K562 (cell line): ENCODE measurements around the gene MOB1B. TPM values are rescaled to one million over a fixed set of nuclear protein-coding genes. Genes with fewer than 3 reads are reported as not detected.

Experiments used
- CREB3L1 ChIP-seq: fragments of 450-650 bp; IDR thresholded peaks from 2 replicates; pipeline ENCODE4 v1.6.1; 2014; ENCODE audit warnings: low read depth, mild to moderate bottlenecking, moderate library complexity, borderline replicate concordance
- EHMT2 ChIP-seq: fragments of 450-650 bp; IDR thresholded peaks from 2 replicates; pipeline ENCODE4 v1.6.1; 2018; ENCODE audit warnings: antibody characterized with exemption
- ETS2 ChIP-seq: IDR thresholded peaks from 2 replicates; pipeline ENCODE4 v1.6.1; 2016; ENCODE audit warnings: borderline replicate concordance, missing genetic modification characterization, mild to moderate bottlenecking, moderate library complexity, missing compliant biosample characterization; ENCODE audit not compliant: poor library complexity, severe bottlenecking
- ETV6 ChIP-seq, 3 experiments: fragments of 150-350 bp in 1 of 3; sonication (generic) in 1 of 3; formaldehyde crosslinking in 1 of 3; IDR thresholded peaks; 2 replicates each; pipeline versions ENCODE4 v1.6.1 to v1.8.0; 2014 to 2022; ENCODE audit warnings: borderline replicate concordance in 2 of 3, low read depth in 2 of 3, antibody characterized with exemption in 1 of 3, low read length in 1 of 3, mild to moderate bottlenecking in 1 of 3, missing genetic modification reagents in 1 of 3
- FOXJ3 ChIP-seq: sonication (generic); formaldehyde crosslinking; IDR thresholded peaks from 2 replicates; pipeline ENCODE4 v1.4.0; 2020; ENCODE audit warnings: mild to moderate bottlenecking, missing genetic modification reagents
- MCM3 ChIP-seq: fragments of 450-650 bp; IDR thresholded peaks from 2 replicates; pipeline ENCODE4 v1.6.1; 2016
- PHB2 ChIP-seq: fragments of 450-650 bp; IDR thresholded peaks from 2 replicates; pipeline ENCODE4 v1.6.1; 2017; ENCODE audit warnings: low read depth
- RFX1 ChIP-seq: fragments of 450-650 bp; IDR thresholded peaks from 2 replicates; pipeline ENCODE4 v1.6.1; 2016; ENCODE audit warnings: mild to moderate bottlenecking, moderate library complexity
- SAFB ChIP-seq: fragments of 200-400 bp; formaldehyde crosslinking; IDR thresholded peaks from 2 replicates; pipeline ENCODE4 v1.6.1; 2017; ENCODE audit warnings: low read depth, low read length, borderline replicate concordance
- SMAD4 ChIP-seq: fragments of 250-450 bp; sonication (Bioruptor Pico); conservative IDR thresholded peaks from 2 replicates; pipeline ENCODE4 v1.8.0; 2021; ENCODE audit warnings: inconsistent platforms, mild to moderate bottlenecking, moderate library complexity
- STAG1 ChIP-seq: sonication (generic); formaldehyde crosslinking; IDR thresholded peaks from 2 replicates; pipeline ENCODE4 v1.5.0; 2020; ENCODE audit warnings: missing genetic modification reagents, borderline replicate concordance
- TRIM24 ChIP-seq, 2 experiments: fragments of 450-650 bp; IDR thresholded peaks; 2 replicates each; pipeline ENCODE4 v1.6.1; 2016
- ZHX1 ChIP-seq: fragments of 150-350 bp; conservative IDR thresholded peaks from 2 replicates; pipeline ENCODE4 v1.6.1; 2014; ENCODE audit warnings: low read length
- ZNF165 ChIP-seq: fragments of 250-450 bp; sonication (Bioruptor Pico); IDR thresholded peaks from 2 replicates; pipeline ENCODE4 v1.4.0; 2020; ENCODE audit warnings: borderline replicate concordance
- ZNF175 ChIP-seq: fragments of 200-800 bp; sonication (Bioruptor generic); IDR thresholded peaks from 2 replicates; pipeline ENCODE4 v1.6.1; 2016; ENCODE audit warnings: low read depth, mild to moderate bottlenecking, missing genetic modification characterization, missing compliant biosample characterization
- ZNF232 ChIP-seq: sonication (generic); formaldehyde crosslinking; IDR thresholded peaks from 2 replicates; pipeline ENCODE4 v1.8.0; 2022; ENCODE audit warnings: mild to moderate bottlenecking, missing genetic modification reagents
- ZNF239 ChIP-seq: fragments of 250-450 bp; sonication (Bioruptor Pico); IDR thresholded peaks from 2 replicates; pipeline ENCODE4 v1.4.0; 2020; ENCODE audit warnings: mild to moderate bottlenecking
- ZNF717 ChIP-seq: fragments of 250-450 bp; sonication (Bioruptor Pico); IDR thresholded peaks from 2 replicates; pipeline ENCODE4 v1.5.0; 2021
- ZNF764 ChIP-seq: fragments of 250-450 bp; sonication (Bioruptor Pico); IDR thresholded peaks from 2 replicates; pipeline ENCODE4 v1.4.0; 2020; ENCODE audit warnings: low read depth, mild to moderate bottlenecking, moderate library complexity
- ZSCAN32 ChIP-seq: fragments of 450-650 bp; formaldehyde crosslinking; IDR thresholded peaks from 2 replicates; pipeline ENCODE4 v1.4.0; 2020; ENCODE audit warnings: mild to moderate bottlenecking, moderate library complexity
- polyA plus RNA-seq, 8 experiments: library from polyadenylated mRNA; depleted of rRNA in 4 of 8; stranded (reverse) in 5 of 8; unstranded in 3 of 8; fragments of >200 nt; fragmentation: Nextera tagmentation in 2 of 8; fragmentation: Illumina TruSeq in 1 of 8; extraction: Ambion mirVana in 2 of 8; extraction: Trizol in 1 of 8; gene quantifications; 2 replicates each; pipeline versions ENCODE4 v1.2.1 to v1.2.3, GENCODE V29; 2011 to 2014; ENCODE audit warnings: inconsistent platforms in 1 of 8, missing spikeins in 1 of 8
- total RNA-seq, 7 experiments: library from RNA; depleted of rRNA in 6 of 7; stranded (reverse); fragments of >200 nt in 6 of 7; fragmentation: Illumina TruSeq in 2 of 7; extraction: Trizol in 2 of 7; gene quantifications; 2 replicates each; pipeline versions ENCODE4 v1.2.1 to v1.2.3, GENCODE V29; 2011 to 2021; ENCODE audit warnings: low replicate concordance in 1 of 7
- TF ChIP-seq, protein P1 (sequence below): fragments of 250-450 bp; sonication (Bioruptor Pico); IDR thresholded peaks from 2 replicates; pipeline ENCODE4 v1.5.0; 2021; ENCODE audit warnings: mild to moderate bottlenecking, moderate library complexity

The MOB1B gene
- total and polyA plus RNA-seq, 9 of the 15 experiments (the other 6 are each of a cell fraction or from before 2014, with no cell fraction given) = 8.4 to 37.8 (median 19.0) TPM

GRCh38 chr4:70901984-70902576, at the start of gene MOB1B (continued):
- TF ChIP-seq, protein P1, sequence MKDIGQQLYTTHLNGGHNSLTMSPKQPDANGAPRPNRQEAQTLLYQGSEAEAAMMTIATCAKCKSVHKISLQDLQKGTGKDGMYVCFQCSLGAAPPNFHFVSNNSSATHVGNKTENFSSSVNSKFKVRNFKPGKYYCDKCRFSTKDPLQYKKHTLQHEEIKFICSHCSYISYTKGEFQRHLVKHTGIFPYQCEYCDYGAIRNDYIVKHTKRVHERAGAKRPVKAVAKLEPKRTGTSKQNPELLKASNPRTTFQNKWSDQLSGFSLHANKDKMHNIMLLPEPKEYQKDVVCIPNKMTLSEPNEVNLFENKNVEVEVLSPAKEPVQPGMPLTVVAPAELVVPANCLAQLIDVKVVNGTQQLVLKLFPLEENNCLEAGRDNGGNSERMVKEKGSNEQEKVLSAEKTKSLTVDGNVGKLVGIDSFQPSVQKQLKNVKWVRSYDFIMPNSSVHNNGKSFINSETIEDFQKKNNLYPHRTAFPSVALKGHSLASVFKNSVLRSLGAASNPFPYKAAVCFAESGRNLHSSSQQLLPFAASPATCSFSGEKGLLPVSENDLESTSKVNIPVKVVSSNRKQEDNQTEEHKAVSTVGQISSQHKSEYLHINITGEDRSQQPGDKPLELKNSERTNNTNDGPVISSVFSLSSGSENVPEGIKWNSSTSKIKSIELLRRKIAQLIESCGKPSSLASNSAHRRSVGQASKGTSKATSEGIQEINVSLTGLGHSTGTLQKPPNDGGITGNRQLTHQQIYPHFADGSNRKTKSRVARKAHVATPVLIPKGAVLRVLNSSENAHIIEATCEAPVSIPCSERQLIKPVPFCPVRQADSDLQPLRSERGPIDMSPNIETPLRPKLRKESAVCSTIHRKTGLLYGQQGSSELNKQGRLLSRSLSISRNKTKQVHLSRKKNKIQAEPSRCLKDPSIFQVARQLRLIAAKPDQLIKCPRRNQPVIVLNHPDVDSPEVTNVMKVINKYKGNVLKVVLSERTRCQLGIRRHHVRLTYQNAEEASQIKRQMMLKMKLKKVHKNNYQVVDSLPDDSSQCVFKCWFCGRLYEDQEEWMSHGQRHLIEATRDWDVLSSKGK = no peak
- TF ChIP-seq ETV6 (IDR thresholded peaks at IDR 0.05; ENCODE audit: borderline replicate concordance in 1 of 2, low read depth in 2 of 2, low read length in 1 of 2) (no peak), ETV6 (CRISPR knock-in tag; IDR thresholded peaks at IDR 0.05; ENCODE audit: borderline replicate concordance) (no peak), RFX1 (no peak), PHB2 (no peak), ZNF717 (CRISPR knock-in tag) (no peak), ZNF239 (CRISPR knock-in tag) (no peak), FOXJ3 (CRISPR knock-in tag) (no peak), ZHX1 (no peak), SMAD4 (no peak), ZSCAN32 (CRISPR knock-in tag) (no peak), ETS2 (no peak), ZNF175 (CRISPR knock-in tag) (no peak), ZNF764 (no peak), ZNF165 (CRISPR knock-in tag) (no peak), SAFB (no peak), ZNF232 (no peak), STAG1 (CRISPR knock-in tag) (no peak), TRIM24 (IDR thresholded peaks at IDR 0.05) (no peak), MCM3 (no peak), EHMT2 (no peak), CREB3L1 (no peak)
